Skeletal muscle tissue (tissue), 4 donors: ENCODE measurements around the gene LYZL4. TPM values are rescaled to one million over a fixed set of nuclear protein-coding genes. Genes with fewer than 3 reads are reported as not detected.
A peak's percentile ranks its signal among the peaks of the same experiment; 100 is the strongest.

Experiments used
- H3K27ac ChIP-seq: one replicate; pipeline ENCODE4 v1.7.0; 2013; ENCODE audit warnings: mild to moderate bottlenecking, low read depth, low read length, inconsistent platforms
- H3K27me3 ChIP-seq, 3 donors: one replicate each; pipeline ENCODE4 v1.7.0; 2013; ENCODE audit warnings: low read length in 3 of 3; ENCODE audit not compliant: control insufficient read depth in 3 of 3, insufficient read depth in 3 of 3
- H3K36me3 ChIP-seq, 3 donors: one replicate each; pipeline ENCODE4 v1.7.0; 2013; ENCODE audit warnings: low read length in 3 of 3; ENCODE audit not compliant: control insufficient read depth in 3 of 3, insufficient read depth in 3 of 3
- H3K4me1 ChIP-seq, 3 donors: one replicate each; pipeline ENCODE4 v1.7.0; 2013; ENCODE audit warnings: low read length in 3 of 3, mild to moderate bottlenecking in 3 of 3; ENCODE audit not compliant: control insufficient read depth in 3 of 3, insufficient read depth in 3 of 3
- H3K4me3 ChIP-seq, 3 donors: one replicate each; pipeline ENCODE4 v1.7.0; 2013; ENCODE audit warnings: low read length in 3 of 3
- H3K9ac ChIP-seq, 3 donors: one replicate each; pipeline ENCODE4 v1.7.0; 2013; ENCODE audit warnings: low read length in 3 of 3, mild to moderate bottlenecking in 3 of 3, moderate library complexity in 2 of 3, low read depth in 1 of 3
- H3K9me3 ChIP-seq, 3 donors: one replicate each; pipeline ENCODE4 v1.7.0; 2013; ENCODE audit warnings: low read length in 3 of 3; ENCODE audit not compliant: control insufficient read depth in 3 of 3
- total RNA-seq: library from RNA; depleted of rRNA; stranded (reverse); fragments of >200 nt; gene quantifications from one replicate; pipeline ENCODE4 v1.2.3, GENCODE V29; 2014
- donor health status: Osteomylitis.

LYZL4 gene, protein sequence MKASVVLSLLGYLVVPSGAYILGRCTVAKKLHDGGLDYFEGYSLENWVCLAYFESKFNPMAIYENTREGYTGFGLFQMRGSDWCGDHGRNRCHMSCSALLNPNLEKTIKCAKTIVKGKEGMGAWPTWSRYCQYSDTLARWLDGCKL
- total RNA-seq = not detected

DNA sequence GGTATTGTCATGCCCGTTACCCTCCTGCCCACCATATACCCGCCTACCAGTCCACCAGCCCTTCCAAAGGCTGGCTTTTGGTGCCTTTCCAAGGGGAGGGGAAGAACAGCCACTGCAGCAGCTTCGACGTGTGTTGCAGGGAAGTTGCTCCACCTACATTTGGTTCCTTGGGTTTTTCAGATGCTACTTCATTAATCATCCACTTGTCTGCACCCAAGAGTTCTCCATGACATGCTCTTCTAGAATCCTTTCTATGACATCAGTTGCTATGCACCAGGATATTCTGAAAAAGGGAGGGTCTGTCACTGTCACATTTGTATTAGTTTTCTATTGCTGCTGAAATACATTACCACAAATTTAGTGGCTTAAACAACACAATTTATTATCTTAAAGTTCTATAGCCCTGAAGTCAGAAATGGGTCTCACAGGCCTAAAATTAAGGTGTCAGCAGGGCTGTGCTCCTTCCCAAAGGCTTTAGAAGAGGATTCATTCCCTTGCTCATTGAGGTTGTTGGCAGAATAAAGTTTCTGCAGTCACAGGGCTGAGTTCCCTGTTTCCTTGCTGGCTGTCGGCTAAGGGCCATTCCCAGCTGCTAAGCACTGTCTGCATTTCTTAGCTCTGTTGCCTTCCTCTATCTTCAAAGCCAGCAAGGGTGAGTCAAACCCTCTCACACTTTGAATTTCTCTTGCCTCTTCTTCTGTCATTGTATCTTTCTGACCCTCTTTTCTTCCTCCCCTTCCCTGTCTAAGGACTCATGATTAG, at the start of gene LYZL4:
LYZL4 (minus strand) TSS at position 241 of the 762 bp plus-strand sequence. CDS start 3,359 bp downstream, outside the sequence.
- Histone ChIP-seq H3K27me3 (peaks cover 0 to 4% (median 3%) of the 10 kb centered on the region in 3 donors), H3K9ac (no peak within 1 kb of the TSS), H3K4me1 (no peaks in the 10 kb centered on the region), H3K36me3 (no peaks in the 10 kb centered on the region), H3K4me3 (no peak within 1 kb of the TSS), H3K9me3 (no peaks in the 10 kb centered on the region), H3K27ac (no peak within 1 kb of the TSS)

DNA sequence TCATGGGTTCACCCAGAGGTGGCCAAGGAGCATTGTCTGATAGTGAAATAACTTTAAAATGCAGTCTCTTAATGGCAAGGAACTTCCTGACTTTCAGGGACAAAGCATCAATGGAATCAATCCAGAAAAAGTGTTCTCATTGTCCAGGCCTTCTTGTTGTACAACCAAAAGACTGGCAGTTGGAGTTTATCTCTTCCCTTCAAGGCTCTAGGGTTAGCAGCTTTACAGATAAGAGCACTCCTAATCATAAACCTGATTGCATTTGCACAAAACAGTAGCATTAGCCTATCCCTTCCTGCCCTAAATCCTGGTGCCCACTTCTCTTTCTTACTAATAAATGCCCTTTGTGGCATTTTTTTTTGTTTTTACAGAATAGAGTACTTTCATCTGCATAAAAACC, 48.7 kb upstream of the LYZL4 start:
- H3K9ac ChIP-seq = no peak overlapping the region
- H3K27me3 ChIP-seq = no peaks in the 10 kb centered on the region
- H3K4me3 ChIP-seq = no peak overlapping the region
- H3K9me3 ChIP-seq = peaks cover 0 to under 1% (median 0%) of the 10 kb centered on the region in 3 donors
- no peaks in the 10 kb centered on the region for H3K36me3 ChIP-seq
- no peaks in the 10 kb centered on the region for H3K4me1 ChIP-seq
- H3K27ac ChIP-seq = no peak overlapping the region

- no peak overlapping the region for H3K9ac ChIP-seq
- H3K4me1 ChIP-seq = peaks cover 4 to 8% (median 8%) of the 10 kb centered on the region in 3 donors
- peaks cover 0 to 2% (median 0%) of the 10 kb centered on the region in 3 donors for H3K9me3 ChIP-seq
- H3K27me3 ChIP-seq = no peaks in the 10 kb centered on the region
- H3K27ac ChIP-seq = no peak overlapping the region
- no peaks in the 10 kb centered on the region for H3K36me3 ChIP-seq
- no peak overlapping the region for H3K4me3 ChIP-seq
Observed at GRCh38 chr3:42456211-42456610, 45.8 kb upstream of the LYZL4 start.

DNA sequence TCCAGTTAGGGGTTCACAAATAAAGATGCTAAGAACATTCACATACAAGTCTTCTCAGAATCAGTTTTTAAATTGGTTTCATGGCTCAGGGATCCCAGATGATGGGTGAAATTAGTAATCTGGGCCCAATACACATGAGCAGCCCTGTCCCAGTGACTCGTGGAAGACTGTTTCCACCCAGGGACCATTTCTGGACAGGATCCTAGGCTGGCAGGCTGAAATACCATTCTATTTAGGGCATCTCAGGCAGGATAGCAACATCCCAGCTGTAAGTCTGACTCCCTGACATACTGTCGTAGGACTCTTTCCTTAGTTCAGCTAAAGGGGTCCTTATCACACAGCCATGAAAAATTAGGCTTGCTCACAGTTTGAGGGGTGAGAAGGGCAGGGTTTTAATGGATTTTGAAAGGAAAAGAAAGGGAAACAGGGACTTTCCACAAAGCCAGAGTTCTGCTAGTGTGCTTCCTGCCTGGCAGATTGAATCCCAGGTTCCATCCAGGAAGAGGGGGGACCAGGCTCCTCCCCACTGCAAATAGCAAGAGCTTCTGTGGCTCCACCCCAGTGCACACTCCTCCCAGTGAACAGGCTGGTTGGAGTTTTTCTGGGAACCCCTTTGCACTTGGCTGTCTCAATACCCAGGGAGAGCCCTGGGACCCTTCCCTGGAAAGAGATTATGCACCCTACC, 41.3 kb upstream of the LYZL4 start:
- Histone ChIP-seq H3K9me3 (peaks cover 0 to 2% (median 0%) of the 10 kb centered on the region in 3 donors), H3K9ac (peak overlapping the region; percentile 27 to 38 (median 27)), H3K4me3 (no peak overlapping the region), H3K27me3 (no peaks in the 10 kb centered on the region), H3K4me1 (peaks cover 4 to 8% (median 8%) of the 10 kb centered on the region in 3 donors), H3K36me3 (no peaks in the 10 kb centered on the region), H3K27ac (peak overlapping the region; percentile 47)

DNA sequence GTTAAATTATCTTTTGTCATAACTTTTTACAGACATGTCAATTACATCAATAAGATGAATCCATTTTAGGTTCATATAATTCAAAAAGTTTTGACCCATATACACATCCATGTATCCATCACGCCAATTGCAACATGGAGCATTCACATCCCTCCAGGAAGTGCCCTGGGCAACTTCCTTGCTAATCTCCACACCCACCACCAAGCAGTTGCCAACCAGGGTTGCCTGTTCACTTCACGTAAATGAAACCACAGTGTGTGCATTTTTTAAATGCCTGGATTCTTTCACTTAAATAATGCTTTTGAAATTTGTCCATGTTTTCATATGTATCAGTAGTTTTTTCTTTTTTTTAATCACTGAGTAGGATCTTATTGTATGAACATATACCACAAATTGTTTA, 40.7 kb upstream of the LYZL4 start:
- Histone ChIP-seq H3K27ac (peak overlapping the region; percentile 47), H3K36me3 (no peaks in the 10 kb centered on the region), H3K27me3 (no peaks in the 10 kb centered on the region), H3K9ac (no peak overlapping the region), H3K4me1 (peaks cover 4 to 8% (median 8%) of the 10 kb centered on the region in 3 donors), H3K9me3 (peaks cover 0 to 2% (median 0%) of the 10 kb centered on the region in 3 donors), H3K4me3 (no peak overlapping the region)

DNA sequence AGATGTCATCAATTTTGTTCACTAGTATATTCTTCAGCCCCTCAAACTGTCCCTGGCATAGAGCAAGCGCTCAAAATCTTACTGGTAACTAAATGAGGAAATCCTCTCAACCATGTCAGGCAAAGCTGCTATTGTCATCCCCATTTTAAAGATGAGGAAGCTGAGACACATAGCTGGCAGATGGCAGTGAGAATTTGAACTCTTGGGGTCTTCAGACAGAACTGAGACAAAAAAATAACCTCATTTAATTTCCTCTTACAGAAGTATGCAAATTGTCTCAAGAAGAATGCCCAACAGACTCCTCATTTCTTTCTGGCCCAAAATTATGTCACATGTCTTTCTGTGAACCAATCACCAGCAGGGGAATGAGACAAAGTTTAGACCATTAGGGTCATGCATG, 40.2 kb upstream of the LYZL4 start:
- Histone ChIP-seq H3K9ac (no peak overlapping the region), H3K27me3 (no peaks in the 10 kb centered on the region), H3K27ac (no peak overlapping the region), H3K36me3 (no peaks in the 10 kb centered on the region), H3K9me3 (peaks cover 0 to 2% (median 0%) of the 10 kb centered on the region in 3 donors), H3K4me1 (peaks cover 4 to 8% (median 8%) of the 10 kb centered on the region in 3 donors), H3K4me3 (no peak overlapping the region)

DNA sequence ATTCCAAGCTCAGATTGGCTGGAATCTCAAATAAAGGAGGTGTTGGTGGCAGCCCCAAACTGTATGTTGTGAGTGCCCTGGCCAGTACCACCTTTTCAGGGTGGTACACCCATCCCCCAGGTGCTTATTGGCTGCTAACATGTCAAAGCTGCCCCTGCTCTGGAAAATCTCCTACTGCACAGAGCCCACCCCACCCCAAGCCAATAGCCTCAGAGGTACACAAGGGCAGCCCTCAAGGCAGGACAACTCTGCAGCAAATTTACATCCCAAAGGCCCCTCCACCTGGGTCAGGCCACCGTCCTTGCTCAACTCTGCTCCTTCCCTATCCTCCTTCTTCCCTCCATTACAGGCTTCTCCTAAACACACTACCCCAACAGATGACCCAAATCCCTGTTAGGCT, 37.1 kb upstream of the LYZL4 start:
- Histone ChIP-seq H3K27ac (no peak overlapping the region), H3K9ac (no peak overlapping the region), H3K4me1 (peaks cover 4 to 11% (median 8%) of the 10 kb centered on the region in 3 donors), H3K36me3 (no peaks in the 10 kb centered on the region), H3K27me3 (peaks cover 0 to 2% (median 0%) of the 10 kb centered on the region in 3 donors), H3K9me3 (no peaks in the 10 kb centered on the region), H3K4me3 (no peak overlapping the region)

GRCh38 chr3:42446111-42447050, 36.0 kb upstream of the LYZL4 start:
- peaks cover 0 to 3% (median 0%) of the 10 kb centered on the region in 3 donors for H3K4me1 ChIP-seq
- H3K9me3 ChIP-seq = no peaks in the 10 kb centered on the region
- no peaks in the 10 kb centered on the region for H3K36me3 ChIP-seq
- no peak overlapping the region for H3K4me3 ChIP-seq
- no peak overlapping the region for H3K27ac ChIP-seq
- no peak overlapping the region for H3K9ac ChIP-seq
- peaks cover 0 to 2% (median 0%) of the 10 kb centered on the region in 3 donors for H3K27me3 ChIP-seq

- Histone ChIP-seq H3K36me3 (no peaks in the 10 kb centered on the region), H3K27ac (no peak overlapping the region), H3K9ac (no peak overlapping the region), H3K4me1 (peaks cover 0 to 3% (median 0%) of the 10 kb centered on the region in 3 donors), H3K27me3 (peaks cover 0 to 9% (median 0%) of the 10 kb centered on the region in 3 donors), H3K9me3 (no peaks in the 10 kb centered on the region), H3K4me3 (no peak overlapping the region)
Observed at GRCh38 chr3:42443819-42444436, 33.5 kb upstream of the LYZL4 start.
